HG03095 (cell line): ENCODE measurements around the gene NFYA.

Experiments
- ATAC-seq: cut with Tn5 transposase; IDR thresholded peaks from one replicate; pipeline ENCODE4 v1.9.1; 2021; ENCODE audit warnings: moderate library complexity; ENCODE audit not compliant: unreplicated experiment

Gene NFYA

GRCh38 chr6:41045664-41046063 is 27.1 kb upstream of the NFYA start:
- ATAC-seq = no peak

DNA sequence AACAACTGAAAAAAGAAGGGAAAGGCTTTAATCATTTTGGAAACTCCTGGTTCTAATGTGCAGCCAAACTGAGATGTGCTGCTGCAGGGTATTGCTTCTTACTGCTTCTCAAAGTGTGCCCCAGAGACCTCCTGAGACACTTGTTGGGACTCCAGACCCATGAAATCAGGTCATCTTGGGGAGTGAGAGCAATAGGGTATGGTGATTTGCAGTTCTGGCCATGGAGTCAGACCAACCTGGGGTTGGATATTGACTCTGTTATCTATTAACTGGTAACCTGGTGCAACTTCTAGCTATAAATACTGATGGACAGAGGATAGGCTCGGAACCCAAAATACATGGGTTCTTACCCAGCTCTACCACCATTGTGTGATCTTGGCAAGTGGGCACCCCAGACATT is 26.7 kb upstream of the NFYA start:
- no peak for ATAC-seq

DNA sequence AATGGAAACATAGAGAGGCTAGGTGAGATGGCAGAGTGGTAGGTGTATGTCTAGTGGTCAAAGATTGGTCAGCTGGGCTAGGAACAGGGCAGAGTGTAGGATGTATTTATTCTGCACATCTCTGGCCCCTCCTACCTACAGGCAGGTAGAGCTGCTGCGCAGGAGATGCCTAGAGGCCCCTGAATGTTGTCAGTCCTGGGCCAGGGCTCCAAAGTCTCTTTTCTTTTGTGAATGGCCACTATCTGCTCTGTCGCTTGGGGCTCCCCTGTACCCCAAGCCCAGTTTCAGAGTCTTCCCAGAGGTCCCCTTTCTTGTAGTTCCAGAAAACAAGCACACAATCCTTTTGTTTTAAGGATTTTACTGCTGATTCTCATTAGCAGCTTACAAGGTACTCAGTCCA is 25.5 kb upstream of the NFYA start:
- no peak for ATAC-seq

DNA sequence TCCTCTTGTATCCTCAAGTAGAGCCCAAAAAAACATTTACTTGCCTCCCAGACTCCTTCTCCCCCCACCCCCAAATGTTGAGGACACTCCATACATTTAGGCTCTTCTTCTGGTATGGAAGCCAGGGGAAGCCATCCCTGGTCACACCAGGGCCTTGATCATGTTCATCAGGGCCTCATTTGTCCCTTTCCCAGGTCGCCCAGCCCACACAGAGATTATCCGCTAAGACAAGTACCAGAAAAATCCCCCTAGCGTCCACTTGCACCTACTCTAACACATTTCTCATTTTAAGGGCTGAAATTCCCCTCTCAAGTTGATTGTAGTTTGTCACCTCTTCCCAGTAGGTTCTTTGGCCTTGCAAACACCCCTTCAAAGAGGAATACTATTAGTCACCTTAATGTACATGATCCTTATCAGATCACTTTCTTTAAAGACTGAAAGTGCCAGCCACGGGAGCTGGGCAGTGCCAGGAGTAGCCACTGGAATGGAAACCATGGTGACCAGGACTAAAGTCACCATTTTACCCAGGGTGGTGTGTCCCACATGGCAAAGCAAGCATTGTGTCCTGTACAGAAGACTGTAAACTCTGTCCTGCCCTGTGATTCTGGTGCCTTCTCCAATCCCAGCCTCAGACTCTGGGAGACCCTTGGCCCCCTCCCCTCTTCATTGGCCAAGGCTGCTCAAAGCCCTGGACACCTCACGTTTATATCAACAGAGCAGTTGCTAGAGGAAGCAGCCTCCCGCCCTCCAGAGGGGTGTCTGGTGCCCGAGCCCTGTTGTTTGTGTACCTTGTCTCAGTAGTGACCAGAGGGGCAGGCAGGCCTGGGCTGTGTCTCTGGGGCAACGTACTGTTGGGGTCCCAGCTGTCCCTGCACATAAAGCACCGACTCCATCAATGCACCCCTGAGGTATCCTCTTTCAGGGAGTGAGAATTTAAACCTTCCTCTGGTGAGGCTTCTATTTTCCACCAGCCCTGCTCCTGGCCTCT is 24.7 kb upstream of the NFYA start:
- no peak for ATAC-seq

DNA sequence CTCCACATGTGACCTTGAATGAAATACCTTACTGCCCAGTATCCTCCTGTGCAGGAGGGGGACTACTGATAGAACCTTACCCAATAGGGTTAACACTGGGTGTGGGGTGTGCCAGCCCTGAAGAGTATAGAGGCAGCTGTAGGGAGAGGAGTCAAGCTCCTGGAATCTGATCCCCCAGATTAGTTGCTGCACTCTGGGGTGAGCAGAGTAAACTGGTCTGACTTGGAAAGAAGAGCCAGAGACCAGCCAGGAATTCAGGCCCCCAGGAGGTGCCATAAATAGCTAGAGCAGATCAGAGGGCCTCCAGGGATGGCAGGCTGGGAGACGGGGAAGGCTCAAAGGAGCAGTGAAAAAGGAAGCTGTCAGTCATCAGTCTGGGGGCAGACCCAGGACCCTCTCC is 23.3 kb upstream of the NFYA start:
- no peak for ATAC-seq

DNA sequence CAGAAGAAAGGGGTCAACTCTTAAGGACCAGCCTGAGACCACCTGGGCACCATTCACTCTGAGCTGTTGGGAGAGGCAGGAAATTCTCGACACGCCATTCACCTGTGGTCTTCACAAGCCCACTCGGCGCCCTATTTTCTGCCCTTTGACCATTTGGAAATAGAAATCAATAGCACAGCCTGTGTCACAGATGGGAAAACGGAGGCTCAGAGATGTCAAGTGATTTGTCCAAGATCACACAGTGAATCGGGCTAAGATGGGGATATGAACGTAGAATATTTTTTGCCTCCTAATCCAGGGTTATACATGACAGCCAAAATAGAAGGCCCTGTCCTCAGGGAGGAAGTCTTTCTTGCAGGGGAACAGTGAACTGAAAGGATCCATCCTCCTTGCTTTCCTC is 22.8 kb upstream of the NFYA start:
- no peak for ATAC-seq

DNA sequence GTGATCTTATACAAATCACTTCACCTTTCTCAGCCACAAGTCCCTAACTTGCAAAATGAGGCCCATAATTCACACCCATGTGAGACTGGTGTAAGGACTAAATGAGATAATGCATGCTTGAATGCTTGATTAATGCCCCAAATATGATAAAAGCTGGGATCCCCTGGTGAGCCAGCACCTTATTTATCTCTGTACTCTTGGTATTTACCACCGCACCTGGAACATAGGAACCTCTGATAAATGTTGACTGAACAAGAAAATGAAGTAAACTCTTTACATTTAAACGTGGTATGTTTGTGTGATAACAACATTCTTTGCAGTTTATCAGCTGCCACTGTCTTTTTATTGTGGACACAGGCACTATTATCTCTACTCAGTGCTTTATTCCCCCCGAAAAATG is 22.2 kb upstream of the NFYA start:
- ATAC-seq = no peak

DNA sequence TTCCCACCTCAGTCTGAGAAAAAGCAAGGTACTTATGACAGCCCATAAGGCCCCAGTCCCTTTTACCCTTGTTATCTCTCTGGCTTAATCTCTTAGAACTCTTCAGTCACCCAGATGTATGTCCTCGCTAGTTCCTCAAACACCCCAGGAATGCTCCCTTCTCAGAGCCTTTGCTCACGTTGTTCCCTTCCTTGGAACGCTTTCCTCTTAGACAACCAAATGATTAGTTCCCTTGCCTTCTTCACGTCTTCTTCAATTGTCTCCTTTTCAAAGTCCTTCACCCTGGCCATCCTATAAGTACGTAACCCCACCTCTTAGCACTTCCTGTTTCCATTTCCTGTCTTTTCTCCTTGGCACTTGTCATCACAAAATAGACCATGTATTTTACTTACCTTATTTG is 20.9 kb upstream of the NFYA start:
- ATAC-seq = no peak

GRCh38 chr6:41053041-41053440 is 19.7 kb upstream of the NFYA start, which contains the start of gene APOBEC2:
APOBEC2 (plus strand) TSS chr6:41053202; CDS start chr6:41053348, 146 bp downstream.
- no peak for ATAC-seq

- no peak for ATAC-seq
Observed at GRCh38 chr6:41054511-41054910, 18.3 kb upstream of the NFYA start.

- ATAC-seq = no peak
Observed at GRCh38 chr6:41055149-41055548, 17.6 kb upstream of the NFYA start.

DNA sequence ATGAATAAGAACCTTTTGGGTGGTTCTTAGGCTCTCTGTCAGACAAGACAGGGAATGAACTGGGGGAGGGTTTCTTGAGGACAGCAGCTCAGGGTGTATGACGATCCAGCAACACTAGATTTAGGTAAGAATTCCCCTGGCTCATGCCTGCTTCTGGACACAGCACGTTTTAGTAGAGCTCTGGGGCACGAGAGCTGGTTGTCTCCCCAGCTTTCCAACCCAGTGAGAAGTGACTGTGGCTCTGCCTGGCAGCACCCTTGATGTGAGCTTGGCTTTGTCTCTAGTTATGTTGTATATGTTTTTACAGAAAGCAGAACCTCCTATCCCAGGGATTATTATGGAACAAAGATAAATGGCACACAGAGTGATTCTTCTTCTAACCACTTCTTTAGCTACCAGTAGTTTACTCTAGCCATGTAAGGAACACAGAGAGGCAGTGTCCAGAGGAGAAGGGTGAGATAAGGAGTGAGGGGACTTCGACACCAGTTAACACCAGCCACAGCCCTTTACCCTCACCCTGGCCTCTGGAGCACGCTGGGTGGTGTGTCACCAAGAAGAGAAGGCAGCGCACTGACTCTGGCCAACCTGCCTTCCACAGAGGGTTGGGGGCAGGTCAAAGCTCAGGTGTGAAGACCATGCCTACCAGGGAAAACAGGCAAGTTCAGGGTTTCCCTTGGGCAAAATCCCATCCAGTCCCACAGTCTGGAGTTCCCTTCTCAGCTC is 15.8 kb upstream of the NFYA start:
- ATAC-seq = no peak

- no peak for ATAC-seq
Observed at GRCh38 chr6:41058783-41059181, 14.0 kb upstream of the NFYA start.

GRCh38 chr6:41059556-41059955 is 13.2 kb upstream of the NFYA start:
- ATAC-seq = no peak

GRCh38 chr6:41061196-41061726 is 11.5 kb upstream of the NFYA start:
- no peak for ATAC-seq

- ATAC-seq = no peak
Observed at GRCh38 chr6:41062056-41062455, 10.7 kb upstream of the NFYA start.

GRCh38 chr6:41063884-41064285 is 8.9 kb upstream of the NFYA start:
- ATAC-seq = no peak

GRCh38 chr6:41064841-41065240 is 7.9 kb upstream of the NFYA start:
- ATAC-seq = no peak

GRCh38 chr6:41065550-41066026 is 7.2 kb upstream of the NFYA start:
- ATAC-seq = no peak

DNA sequence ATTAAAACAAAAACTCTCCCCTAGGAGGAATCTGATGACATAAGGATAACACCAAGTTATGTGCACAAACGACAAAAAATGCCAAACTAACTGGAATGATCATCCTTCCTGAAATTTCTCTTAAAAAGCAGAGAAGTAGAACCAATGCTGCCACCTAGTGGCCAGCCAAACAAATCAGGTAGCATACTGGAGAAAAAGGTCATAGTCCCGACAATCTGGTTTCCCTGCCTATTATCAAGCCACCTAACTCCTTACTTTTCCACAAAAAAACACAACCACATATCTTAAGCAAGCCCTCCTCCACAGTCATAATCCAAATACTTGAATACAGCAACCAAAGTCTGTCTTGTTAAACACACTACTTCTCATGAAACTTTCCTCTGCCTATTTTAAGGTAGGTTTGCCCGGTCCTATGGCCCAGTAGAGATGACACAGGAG is 5.9 kb upstream of the NFYA start:
- ATAC-seq = no peak

DNA sequence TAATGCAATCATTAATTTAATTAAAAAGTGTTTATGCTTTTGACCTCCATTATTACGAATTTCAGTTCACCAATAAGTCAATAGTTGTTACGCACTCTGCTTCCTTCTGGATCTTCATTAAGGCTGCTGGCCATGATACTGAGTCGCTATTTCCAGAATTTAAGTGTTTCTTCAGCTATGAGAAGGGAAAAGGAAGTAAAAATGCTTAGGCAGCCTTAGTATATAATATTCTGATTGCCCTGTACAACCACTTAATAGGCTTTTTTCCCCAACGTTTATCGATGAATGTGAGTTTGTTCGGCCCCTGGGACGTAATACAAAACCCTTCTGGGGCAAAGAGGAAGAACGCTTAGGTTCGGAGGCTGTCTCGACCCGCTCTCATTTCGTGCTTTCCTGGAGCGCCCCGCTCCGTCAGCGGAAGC is 1.3 kb upstream of the NFYA start:
- ATAC-seq = no peak
